Heart left ventricle (tissue), 13 donors: ENCODE data around the gene PEX6.

Experiments
- POLR2A ChIP-seq, 2 donors: fragments of 450-650 bp; IDR thresholded peaks; one replicate each; pipeline ENCODE4 v1.6.1; 2017; ENCODE audit warnings: antibody characterized with exemption in 2 of 2, mild to moderate bottlenecking in 2 of 2, moderate library complexity in 2 of 2
- TF ChIP-seq, protein P1 (sequence below), 12 donors: fragments of 200-600 bp; sonication (generic) in 4 of 12; IDR thresholded peaks; one replicate each; pipeline versions ENCODE4 v1.5.0 to v1.8.0; 2018 to 2022; ENCODE audit warnings: antibody characterized with exemption in 12 of 12, mild to moderate bottlenecking in 5 of 12
- donor health status: ischemic (EF 13 %, LVEDD 7.1; RV severe dilation, severe dysfunction).
- donor health status: DM: no; HTN: yes; CAD: no.
- donor health status: DM: no; HTN: no; CAD: no.
- donor health status: ischemic (EF 25% LVEDD 6.9; RV normal size, moderate dysfunction).
- donor health status: ischemic (EF 25% LVEDD 5.7; RV mildly dilated, moderate dysfunction).
- donor health status: ischemic (EF 35%, LVEDD 5.7; RV mildly dilated, moderate dysfunction).
- donor health status: nonischemic (EF 11% LVEDD 7.7; RV severe dilation, severe dysfunction).
- donor health status: DM: yes; HTN: yes; CAD: no.
- donor health status: PGD.
- donor health status: ischemic (EF 29% LVEDD 5.4; RV normal size, mild dysfunction).
- donor health status: nonischemic (EF 23%, LVEDD 6.1; RV moderate dilation, normal function).

DNA sequence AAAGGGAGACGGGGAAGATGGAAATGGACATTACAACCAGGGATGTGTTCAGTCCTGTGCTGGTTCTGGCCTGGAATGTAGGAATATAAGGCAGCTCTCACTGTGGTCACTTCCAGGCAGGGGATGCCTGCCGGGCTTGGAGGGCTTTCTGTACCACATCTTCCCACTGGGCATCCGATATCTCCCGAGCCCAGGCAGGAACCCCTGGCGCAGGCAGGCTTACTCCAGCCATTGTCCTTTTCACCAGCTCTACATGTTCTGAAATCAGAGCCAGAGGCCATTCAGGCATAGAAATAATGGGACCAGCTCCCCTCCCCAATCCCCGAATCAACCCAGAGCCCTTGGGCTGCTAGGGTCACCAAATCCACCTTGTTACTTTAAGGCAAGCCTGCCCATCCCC lies 33.4 kb upstream of the PEX6 start:
- TF ChIP-seq, protein P1, sequence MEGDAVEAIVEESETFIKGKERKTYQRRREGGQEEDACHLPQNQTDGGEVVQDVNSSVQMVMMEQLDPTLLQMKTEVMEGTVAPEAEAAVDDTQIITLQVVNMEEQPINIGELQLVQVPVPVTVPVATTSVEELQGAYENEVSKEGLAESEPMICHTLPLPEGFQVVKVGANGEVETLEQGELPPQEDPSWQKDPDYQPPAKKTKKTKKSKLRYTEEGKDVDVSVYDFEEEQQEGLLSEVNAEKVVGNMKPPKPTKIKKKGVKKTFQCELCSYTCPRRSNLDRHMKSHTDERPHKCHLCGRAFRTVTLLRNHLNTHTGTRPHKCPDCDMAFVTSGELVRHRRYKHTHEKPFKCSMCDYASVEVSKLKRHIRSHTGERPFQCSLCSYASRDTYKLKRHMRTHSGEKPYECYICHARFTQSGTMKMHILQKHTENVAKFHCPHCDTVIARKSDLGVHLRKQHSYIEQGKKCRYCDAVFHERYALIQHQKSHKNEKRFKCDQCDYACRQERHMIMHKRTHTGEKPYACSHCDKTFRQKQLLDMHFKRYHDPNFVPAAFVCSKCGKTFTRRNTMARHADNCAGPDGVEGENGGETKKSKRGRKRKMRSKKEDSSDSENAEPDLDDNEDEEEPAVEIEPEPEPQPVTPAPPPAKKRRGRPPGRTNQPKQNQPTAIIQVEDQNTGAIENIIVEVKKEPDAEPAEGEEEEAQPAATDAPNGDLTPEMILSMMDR (IDR thresholded peaks at IDR 0.05): no peak
- no peak for TF ChIP-seq POLR2A (IDR thresholded peaks at IDR 0.05)
